LNCaP clone FGC (cell line): ENCODE results near the gene CCL15.

Source experiments
- DNase-seq: peaks from one replicate; pipeline ENCODE4 v3.0.0-alpha.2; 2011; ENCODE audit warnings: low read depth
- H3K4me3 ChIP-seq: 2 replicates; pipeline ENCODE4 v1.5.1; 2011; ENCODE audit warnings: mild to moderate bottlenecking, low read depth, low read length, control low read depth
- CTCF ChIP-seq: IDR thresholded peaks from 2 replicates; pipeline ENCODE4 v1.5.1; 2012; ENCODE audit warnings: mild to moderate bottlenecking; ENCODE audit not compliant: control insufficient read depth, insufficient read depth; ENCODE audit errors: extremely low read depth

CCL15 gene

GRCh38 chr17:36008998-36009665 lies 7.8 kb upstream of the CCL15 start:
- TF ChIP-seq CTCF, result peak; percentile 11; the same call in 1 of the 2 replicates
- H3K4me3 ChIP-seq, result no peak overlapping the region
- no peak for DNase-seq

- no peak for TF ChIP-seq CTCF
- H3K4me3 ChIP-seq, result no peak overlapping the region
- no peak for DNase-seq
Observed at GRCh38 chr17:36004594-36005108, 3.3 kb upstream of the CCL15 start.

- no peak for TF ChIP-seq CTCF
- no peak overlapping the region for H3K4me3 ChIP-seq
- DNase-seq, result no peak
Observed at GRCh38 chr17:36002631-36003030, 1.3 kb upstream of the CCL15 start.

GRCh38 chr17:36001862-36002603 lies 680 bp upstream of the CCL15 start:
- DNase-seq, result no peak
- no peak overlapping the region for H3K4me3 ChIP-seq
- TF ChIP-seq CTCF, result no peak

GRCh38 chr17:36000732-36001109 lies 632 bp downstream of the CCL15 start:
- no peak overlapping the region for H3K4me3 ChIP-seq
- no peak for TF ChIP-seq CTCF
- no peak for DNase-seq

- TF ChIP-seq CTCF, result no peak
- H3K4me3 ChIP-seq, result no peak overlapping the region
- no peak for DNase-seq
Observed at GRCh38 chr17:35998756-35999155, 2.6 kb downstream of the CCL15 start.
